GM21717 (cell line): Measurements from ENCODE around the gene HPS5.

Experiments used
- ATAC-seq: cut with Tn5 transposase; IDR thresholded peaks from one replicate; pipeline ENCODE4 v1.9.1; 2021; ENCODE audit warnings: mild to moderate bottlenecking, moderate library complexity; ENCODE audit not compliant: unreplicated experiment

Gene HPS5

GRCh38 chr11:18319914-18320313, 2.0 kb downstream of the HPS5 start:
- no peak for ATAC-seq

- ATAC-seq, result no peak
Observed at GRCh38 chr11:18317551-18317950, 4.4 kb downstream of the HPS5 start.

- ATAC-seq, result no peak
Observed at GRCh38 chr11:18315893-18316292, 6.0 kb downstream of the HPS5 start.

GRCh38 chr11:18314784-18315523, 7.0 kb downstream of the HPS5 start:
- no peak for ATAC-seq

GRCh38 chr11:18313965-18314763, 7.8 kb downstream of the HPS5 start:
- ATAC-seq, result no peak

- no peak for ATAC-seq
Observed at GRCh38 chr11:18312663-18313420, 9.1 kb downstream of the HPS5 start.

- ATAC-seq, result no peak
Observed at GRCh38 chr11:18312012-18312411, 9.9 kb downstream of the HPS5 start.

- peak; percentile 51 for ATAC-seq
Observed at GRCh38 chr11:18310800-18311340, 11.1 kb downstream of the HPS5 start.

GRCh38 chr11:18309691-18310090, 12.2 kb downstream of the HPS5 start:
- ATAC-seq, result no peak

GRCh38 chr11:18308242-18308641, 13.7 kb downstream of the HPS5 start:
- ATAC-seq, result no peak

- no peak for ATAC-seq
Observed at GRCh38 chr11:18307461-18308139, 14.3 kb downstream of the HPS5 start.

- ATAC-seq, result no peak
Observed at GRCh38 chr11:18304745-18305144, 17.2 kb downstream of the HPS5 start.

- no peak for ATAC-seq
Observed at GRCh38 chr11:18299721-18300120, 22.2 kb downstream of the HPS5 start.

- ATAC-seq, result no peak
Observed at GRCh38 chr11:18295316-18295715, 26.6 kb downstream of the HPS5 start.

GRCh38 chr11:18294862-18295261, 27.1 kb downstream of the HPS5 start:
- no peak for ATAC-seq

- ATAC-seq, result no peak
Observed at GRCh38 chr11:18288911-18289310, 33.0 kb downstream of the HPS5 start.

- no peak for ATAC-seq
Observed at GRCh38 chr11:18285841-18286240, 36.1 kb downstream of the HPS5 start.

- ATAC-seq, result no peak
Observed at GRCh38 chr11:18282626-18283025, 39.3 kb downstream of the HPS5 start.

- ATAC-seq, result peak; percentile 79
Observed at GRCh38 chr11:18280438-18281045, 41.4 kb downstream of the HPS5 start.

- no peak for ATAC-seq
Observed at GRCh38 chr11:18277565-18278271, 44.2 kb downstream of the HPS5 start.
